Stimulated activated CD4-positive, alpha-beta T cell treated with anti-CD3 and anti-CD28 coated beads, TNF-alpha, amount 100 ng/mL, for 24 hours (primary cell): ENCODE measurements around the gene TSHZ2.

Source experiments
- DNase-seq, 3 experiments: peaks; one replicate each; pipeline ENCODE4 v3.0.0-alpha.2; 2020; ENCODE audit warnings: low read depth in 3 of 3

Gene TSHZ2

DNA sequence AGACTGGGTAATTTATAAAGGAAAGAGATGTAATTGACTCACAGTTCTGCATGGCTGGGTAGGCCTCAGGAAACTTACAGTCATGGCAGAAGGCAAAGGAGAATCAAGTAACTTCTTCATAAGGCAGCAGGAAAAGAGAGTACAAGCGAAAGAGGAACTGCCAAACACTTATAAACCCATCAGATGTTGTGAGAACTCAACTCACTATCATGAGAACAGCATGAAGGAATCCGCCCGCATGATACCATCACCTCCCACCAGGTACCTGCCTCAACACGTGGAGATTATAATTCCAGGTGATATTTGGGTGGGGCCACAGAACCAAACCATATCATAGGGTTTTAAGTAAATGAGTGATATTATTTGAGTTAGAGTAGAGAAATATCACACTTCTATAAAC is 189.3 kb downstream of the TSHZ2 start:
- no peak for DNase-seq

DNA sequence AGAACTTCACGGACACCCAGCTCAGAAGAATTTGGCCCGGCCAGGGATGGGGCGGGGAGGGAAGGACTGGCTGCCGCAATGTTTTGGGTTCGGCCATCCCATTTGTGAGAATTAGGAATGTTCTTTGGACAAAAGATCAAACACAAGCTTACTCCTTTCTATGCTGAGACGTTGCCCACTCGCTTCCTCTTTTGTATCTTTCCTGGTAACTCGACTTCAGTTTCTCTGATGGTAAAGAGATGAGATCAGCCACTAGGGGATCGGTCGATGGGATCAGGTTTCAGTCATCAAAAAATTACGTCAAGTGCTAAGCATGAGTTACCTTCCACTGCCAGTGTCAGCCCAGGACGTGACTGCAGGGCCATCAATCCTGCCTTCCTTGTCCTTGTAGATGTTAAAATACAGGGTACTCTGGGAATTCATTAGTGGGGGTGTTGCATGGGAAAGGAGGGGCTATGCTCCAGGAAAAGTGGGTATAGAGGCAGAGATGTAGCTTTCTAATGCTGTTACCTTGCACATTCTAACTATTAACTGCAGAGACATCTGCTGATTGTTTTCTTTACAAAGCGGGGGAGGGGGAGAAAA is 190.2 kb downstream of the TSHZ2 start:
- DNase-seq: no peak

DNA sequence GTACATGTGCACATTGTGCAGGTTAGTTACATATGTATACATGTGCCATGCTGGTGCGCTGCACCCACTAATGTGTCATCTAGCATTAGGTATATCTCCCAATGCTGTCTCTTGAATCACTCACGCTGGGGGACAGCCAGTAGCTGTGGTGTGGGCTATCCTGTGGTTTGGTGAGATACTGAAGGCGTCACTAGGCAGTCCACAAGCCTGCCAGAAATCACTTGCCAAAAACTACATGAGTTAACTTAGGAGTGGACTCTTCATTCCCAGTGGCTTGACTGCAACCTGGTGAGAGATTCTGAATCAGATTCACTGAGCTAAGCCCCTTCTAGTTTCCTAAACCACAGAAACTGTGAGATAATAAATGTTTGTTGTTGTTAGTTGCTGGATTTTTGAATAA is 191.3 kb downstream of the TSHZ2 start:
- DNase-seq: no peak

DNA sequence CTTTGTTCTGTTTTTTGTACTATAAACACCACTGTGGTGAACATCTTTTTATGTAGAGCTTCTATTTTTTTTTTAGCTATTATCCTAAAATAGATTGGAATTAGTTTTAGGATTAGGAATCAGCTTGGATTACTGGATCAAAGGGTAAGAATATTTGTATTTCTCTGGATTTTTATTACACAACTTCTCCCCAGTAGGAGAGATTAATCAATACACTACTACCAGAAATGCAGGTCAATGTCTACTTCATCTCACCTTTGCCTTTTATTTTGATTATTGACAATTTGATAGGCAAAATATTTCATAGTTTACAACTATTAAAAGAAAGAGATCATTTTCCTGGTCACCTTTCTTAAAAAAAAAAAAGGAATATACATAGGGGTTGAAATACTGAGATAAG is 191.9 kb downstream of the TSHZ2 start:
- no peak for DNase-seq

DNA sequence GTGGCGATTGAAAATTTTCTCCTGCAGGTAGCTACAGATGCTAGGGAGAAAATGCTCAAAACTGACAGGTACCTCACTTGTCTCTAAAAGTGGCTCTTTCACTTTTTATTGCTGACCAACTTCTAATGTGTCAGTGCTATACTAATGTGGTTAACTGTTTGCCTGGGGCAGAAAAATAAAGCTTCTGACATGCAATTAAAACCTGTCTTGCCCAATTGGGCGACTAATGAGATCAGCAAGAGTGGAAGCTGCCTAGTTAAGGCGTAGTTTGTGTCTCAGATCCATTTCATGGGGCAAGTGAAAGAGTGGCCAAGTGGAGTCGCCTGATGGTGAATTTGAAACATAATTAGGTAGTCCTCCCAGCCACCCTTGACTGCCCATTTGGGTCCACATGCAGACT is 193.3 kb downstream of the TSHZ2 start:
- DNase-seq: no peak

DNA sequence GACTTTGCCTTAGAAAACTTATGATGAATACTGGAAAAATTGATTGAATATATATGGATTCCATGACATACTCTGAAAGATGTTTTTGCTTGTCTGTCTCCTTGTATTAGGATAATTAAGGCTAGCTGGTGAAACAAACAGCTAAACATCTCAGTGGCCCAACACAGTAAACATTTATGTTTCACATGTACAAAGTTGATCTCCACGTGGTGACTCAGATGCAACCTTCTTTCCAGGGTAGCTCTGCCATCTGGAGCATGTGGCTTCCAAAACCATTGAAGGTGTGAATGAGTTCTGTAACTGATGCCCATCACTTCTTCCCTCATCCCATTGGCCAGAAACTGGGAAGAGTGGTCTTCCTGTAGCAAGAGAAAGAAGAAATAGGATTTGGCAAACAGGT is 196.3 kb downstream of the TSHZ2 start:
- DNase-seq: no peak

DNA sequence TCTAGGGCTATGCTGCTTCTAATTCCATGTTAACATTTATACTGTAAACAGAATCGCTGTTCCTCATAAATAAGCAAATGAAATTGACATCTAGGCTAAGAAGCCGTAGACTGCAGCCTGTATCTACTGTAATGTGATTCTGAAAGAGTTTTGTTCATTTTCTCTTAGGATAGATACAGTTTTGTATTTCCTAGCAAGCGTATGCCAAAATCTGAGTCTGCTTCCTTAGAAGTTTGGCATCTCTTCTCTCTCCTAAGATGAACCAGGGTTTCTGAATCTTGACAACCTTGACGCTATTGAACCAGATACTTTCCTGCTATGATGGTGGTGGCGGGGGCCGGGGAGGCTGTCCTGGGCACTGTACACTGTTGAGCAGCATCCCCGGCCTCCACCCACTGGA is 198.0 kb downstream of the TSHZ2 start:
- DNase-seq: no peak

DNA sequence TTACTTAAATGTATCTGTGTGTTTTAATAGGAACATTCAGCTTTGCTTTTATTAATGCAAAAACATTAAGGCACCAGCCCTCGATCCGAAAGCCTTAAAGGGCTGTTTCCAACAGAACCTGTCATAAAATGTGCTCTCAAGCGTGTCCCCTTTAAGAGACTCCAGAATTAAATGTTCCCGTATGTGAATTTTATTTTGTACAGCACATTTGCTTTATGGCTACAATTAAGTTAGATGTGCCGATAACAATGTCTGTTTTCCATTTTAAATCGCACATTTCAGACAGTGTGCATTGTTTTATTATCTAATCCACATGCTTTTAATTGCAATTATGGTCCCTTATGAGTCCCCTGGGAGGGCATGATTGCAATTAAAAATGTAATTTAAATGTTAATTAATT is 198.9 kb downstream of the TSHZ2 start:
- no peak for DNase-seq

DNA sequence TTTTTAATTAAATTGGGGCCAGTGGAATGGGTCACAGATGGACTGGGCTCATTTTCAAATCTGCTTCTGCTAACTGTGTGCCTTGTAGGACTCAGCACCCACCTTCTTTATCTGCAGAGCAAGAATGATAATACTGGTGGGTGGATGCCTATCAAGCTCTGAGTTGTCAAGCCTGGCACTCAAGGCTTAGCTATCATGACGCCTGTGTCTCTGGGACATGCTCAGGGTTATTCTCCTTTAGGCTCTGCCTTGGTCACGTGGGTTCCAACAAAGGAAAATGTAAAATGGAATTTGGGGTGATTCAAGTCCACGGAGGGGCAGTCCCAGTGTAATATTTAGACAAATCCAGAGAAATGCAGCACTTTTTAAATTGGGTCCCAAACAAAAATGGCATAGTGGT is 202.3 kb downstream of the TSHZ2 start:
- no peak for DNase-seq

DNA sequence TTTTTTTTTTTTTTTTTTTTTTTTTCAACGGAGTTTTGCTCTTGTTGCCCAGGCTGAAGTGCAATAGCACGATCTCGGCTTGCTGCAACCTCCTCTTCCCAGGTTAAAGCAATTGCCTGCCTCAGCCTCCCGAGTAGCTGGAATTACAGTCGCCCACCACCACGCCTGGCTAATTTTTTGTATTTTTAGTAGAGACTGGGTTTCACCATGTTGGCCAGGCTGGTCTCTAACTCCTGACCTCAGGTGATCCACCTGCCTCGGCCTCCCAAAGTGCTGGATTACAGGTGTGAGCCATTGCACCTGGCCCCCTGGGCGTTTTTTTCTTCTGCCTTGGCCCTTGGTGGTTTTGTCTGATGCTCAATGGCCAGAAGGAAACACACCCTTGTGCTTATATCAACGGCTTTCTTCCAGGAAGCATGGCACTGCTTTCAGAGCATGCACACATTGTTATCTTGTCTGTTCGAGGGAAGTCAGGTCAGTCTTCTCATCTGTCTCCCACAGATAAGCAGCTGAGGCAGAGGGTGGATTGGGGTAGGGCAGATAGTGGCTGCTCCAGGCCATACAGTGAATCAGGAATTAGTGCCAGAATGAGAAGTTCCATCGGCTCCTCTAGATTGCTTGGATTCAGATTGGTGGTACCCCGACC is 203.1 kb downstream of the TSHZ2 start:
- no peak for DNase-seq

DNA sequence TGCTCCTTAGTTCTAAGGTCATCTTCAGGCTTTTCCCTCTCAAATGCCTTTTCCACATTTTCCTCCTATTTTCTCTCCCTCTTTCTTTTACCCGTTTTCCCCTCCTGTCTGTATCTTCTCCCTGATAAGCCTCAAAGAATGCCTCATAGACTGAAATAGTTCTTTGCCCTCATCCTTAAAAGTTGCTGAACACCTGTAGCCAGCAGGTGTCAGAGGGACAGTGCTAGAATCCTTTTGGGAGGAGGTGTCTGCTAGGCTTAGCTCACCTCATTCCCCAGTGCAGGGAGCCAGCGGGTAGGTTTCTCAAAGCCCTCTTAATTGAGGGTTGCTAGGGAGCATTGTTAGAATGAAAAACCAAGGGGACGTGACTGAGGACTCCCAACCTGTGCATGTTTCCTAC is 204.0 kb downstream of the TSHZ2 start:
- no peak for DNase-seq

DNA sequence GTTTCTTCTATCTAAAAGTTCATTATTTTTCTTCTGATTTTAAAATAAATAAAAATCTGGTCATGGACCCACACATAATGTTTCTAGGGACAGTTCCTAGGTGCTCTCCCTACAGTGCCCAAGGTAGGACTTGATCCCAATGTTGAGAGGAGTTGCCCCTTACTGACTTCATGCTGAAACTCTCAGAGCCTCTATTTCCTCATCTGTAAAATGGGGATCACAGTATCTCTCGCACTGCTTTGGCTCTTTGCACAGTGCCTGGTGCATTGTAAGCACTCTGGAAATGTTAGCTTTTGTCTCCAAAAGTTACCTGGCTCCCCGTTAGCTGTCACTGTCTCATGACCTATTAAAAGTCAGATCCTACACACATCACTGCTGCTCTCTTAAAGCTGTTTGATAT is 205.5 kb downstream of the TSHZ2 start:
- DNase-seq: no peak

DNA sequence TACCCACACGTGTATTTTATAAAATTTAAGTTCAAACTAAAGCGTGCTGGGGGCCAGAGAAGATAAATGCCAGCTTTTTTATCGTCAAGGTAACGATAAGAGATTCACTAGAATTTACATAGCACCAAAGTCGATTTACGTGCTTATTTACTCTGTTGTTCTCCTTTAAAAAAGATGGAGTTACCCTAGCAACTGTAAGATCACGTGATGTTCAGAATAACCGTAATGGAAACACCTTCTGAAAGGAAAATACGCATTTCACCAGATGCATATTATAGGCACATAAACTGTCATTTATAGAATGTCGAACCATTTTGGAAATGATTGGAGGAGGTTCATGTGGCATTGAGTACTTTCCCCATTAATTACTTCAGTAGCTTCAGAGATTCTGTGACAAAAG is 207.6 kb downstream of the TSHZ2 start:
- DNase-seq: no peak

DNA sequence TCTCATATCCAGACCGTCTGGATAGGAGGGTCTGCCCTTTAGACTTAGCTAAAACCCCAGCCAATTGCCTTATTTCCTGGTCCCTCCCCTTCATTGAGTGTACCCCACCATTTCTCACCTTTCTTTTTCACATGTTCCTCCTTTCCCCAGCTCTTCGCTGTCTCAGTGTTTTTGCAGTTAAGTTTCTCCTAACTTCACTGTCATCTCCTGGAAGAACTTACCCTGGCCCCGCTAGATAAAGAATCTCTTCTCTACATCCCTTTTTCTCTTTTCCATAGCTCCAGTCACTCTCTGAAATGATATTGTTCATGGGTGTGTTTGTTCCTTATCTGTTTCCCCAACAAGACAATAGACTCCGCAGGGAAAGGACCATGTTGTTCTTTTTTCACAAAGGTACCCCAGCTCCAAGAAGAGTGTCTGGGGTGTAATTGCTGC is 208.8 kb downstream of the TSHZ2 start:
- DNase-seq: no peak

DNA sequence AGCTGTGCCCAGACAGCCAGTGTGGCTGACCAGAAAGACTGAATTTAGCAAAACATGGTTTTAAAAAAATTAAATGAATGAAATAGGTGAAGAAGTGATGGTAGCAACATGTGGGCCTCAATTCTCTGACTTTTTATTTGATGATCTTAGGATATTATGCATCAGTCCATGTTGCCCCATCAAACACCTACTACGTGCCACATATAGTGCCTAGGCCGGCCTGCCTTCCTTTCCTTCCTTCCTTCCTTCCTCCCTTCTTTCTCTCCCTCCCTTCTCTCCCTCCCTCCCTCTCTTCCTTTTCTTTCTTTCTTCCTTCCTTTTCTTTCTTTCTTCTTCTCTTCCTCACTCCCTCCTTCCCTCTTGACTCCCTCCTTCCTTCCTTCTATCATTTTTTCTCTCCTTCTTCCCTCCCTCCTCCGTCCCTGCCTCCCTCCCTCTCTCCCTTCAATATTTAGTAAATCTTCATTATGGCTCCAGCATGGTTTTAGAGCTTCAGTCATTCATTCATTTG is 209.8 kb downstream of the TSHZ2 start:
- DNase-seq: no peak

DNA sequence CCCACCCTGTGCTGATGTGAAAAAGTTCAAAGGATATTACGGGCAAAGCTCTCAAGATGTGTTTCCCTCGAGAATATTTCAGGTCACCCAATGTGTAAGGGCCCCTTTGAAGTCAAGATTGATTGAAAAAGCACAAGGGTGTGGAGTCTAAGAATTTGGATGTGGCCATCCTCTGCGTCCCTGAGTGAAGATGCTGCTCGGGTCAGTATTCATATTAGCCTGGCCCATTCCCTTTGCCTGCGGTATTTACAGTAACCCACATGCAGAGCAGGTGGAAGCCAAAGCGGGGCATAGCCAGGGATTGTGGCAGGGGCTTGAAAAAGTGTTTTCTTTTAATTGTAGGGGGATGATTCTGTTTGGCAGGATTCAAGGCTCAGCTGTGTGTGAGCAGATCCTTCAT is 211.0 kb downstream of the TSHZ2 start:
- no peak for DNase-seq

DNA sequence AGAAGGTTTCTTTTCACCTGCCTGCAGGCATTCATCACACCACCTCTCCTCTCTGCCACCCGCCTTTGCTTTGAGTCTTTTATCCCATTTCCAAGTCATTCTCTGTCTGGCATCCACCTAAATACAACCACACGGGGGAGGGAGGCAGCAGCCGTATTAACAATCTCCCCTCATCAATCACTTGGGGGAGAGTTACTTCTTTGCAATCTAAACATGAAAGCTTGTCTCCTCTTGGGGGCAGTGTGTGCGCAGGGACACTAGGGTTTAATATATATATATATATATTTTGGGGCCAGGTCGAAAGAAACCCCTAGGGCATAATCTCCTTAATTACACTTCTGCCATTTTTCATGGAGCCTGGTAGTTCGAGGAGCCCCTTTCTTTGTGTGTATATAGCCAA is 214.5 kb downstream of the TSHZ2 start:
- no peak for DNase-seq

DNA sequence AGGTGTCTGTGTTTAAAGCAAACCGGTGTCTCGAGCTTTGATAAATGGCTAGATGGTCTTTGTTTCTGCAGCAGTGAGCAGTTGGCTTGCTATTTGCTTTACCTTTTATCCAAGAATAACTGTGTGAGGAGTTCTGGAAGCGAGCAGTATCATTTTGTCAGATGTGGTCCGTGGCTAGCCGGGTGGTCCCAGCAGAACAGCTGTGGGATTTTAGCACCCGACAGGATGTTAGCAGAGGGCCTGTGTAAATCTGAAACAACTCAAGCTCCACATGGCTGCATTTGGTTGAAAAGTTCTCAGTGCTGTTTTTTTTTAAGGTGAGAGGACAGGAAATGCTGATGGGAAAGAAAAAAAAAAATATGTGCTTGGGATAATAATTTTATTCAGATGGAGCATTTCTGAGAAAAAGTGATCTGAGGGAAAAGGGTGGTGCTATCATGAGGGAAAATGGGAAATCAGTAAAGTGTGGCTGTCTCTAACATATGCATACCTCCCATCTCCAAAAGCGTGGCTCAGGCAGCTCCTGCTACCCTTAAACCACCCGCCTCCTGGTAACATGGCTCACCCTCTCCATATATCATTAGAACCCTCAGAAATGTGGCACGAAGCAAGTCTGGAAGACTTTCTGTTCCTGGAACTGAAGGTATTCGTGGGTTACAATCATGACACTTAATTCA is 215.4 kb downstream of the TSHZ2 start:
- DNase-seq: no peak

DNA sequence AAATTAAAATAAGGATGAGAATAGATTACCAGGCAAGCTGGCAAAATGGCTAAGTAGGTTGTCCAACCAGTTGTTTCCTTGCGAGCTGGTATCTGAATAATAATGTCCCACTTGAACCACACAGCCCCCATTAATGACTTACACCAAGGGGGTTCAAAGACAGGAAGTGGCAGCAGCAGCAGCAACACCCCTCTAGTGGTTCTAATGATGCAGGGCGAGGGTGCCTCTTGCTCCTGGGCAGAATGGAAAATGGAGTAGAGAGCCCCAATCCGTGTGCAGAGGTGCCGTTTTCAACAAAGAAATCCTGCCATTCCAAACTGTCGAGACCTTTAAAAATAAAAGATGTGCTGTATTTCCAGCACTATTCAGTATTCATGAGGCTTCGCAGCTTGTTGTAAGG is 218.1 kb downstream of the TSHZ2 start:
- DNase-seq: no peak

DNA sequence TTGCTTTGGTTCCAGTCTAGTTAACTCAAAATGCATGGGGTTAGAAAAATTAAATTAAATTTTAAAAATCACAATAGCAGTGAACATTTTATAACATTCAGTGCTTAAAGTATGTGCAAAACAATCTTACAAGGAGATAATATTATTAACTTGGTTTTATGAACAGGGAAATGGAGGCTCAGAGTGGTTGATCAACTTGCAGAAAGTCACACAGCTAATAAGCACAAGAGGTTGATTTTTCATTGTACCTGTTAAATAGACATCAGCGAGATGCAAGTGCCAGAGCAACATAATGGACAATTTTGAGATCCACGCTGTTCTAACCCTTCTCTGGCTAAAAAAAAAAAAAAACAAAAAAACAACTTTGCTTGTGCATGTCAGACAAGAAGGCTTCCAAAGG is 219.8 kb downstream of the TSHZ2 start:
- no peak for DNase-seq

DNA sequence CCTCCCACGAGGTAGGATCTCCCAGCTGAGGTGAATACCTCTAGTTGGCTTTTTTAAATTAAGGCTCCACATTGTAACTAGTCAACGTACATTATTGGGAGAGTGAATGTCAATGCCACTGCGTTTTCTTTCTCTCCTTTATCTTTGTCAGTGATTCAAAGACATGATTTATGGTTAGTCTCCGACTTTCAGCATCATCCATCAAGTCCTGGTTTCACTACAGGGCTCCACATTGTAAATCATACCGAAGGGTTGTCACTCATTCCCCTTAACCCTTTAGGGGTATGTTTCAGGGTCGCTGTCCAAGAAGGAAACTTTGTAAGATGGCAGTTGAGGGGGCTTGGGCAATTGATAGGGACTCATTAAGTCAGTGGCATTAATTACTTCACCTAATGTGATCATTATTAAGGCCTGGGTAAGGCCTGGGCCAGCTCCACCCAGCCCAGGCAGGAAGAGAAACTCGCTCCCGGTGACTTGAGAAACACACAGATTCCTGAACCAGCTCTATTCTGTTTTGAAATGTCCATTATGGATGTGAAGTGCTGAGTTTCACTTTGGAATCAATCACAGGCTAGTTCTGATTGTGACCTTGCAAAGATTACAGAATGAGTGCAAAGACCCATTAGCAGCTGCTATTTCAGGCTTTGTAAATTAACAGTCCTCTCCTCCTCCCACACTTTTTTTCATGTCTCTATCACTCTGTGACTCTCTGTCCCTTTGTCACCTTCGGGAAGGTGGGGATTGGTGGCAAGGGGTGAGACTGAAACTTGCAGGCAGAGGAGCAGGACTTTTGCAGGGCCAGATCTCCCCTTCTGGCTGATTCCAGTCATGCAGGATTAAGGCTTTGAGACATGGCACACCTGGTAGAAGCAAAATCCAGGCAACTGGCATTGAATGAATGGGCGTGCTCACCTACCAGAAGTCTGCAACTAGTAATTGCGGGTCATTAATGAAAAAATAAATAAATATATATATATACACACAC is 222.4 kb downstream of the TSHZ2 start:
- no peak for DNase-seq
